K562 (cell line): Measurements from ENCODE around the gene WEE1. TPM values are rescaled to one million over a fixed set of nuclear protein-coding genes. Genes with fewer than 3 reads are reported as not detected.
A peak's percentile ranks its signal among the peaks of the same experiment; 100 is the strongest.

Experiments
- ATAC-seq: fragments of 200-7000 bp; cut with Tn5 transposase; 3 replicates; pipeline ENCODE4 v1.9.1; 2020; ENCODE audit warnings: moderate library complexity
- BruUV-seq: library from RNA; stranded (reverse); fragments of 400-500 nt; replicated peaks from 2 replicates; lab custom pipeline; 2021; lab: Mats Ljungman, UMichigan
- CTCF ChIA-PET: fragments of 300-600 bp; formaldehyde crosslinking; extraction: SDS; loops from one replicate; lab custom pipeline; 2021; ENCODE audit warnings: low intra/inter-chr PET ratio; lab: Yijun Ruan, JAX
- POLR2A ChIA-PET: fragments of 300-600, 350-650 bp; sonication (Branson Sonifier 250); formaldehyde crosslinking; extraction: SDS; loops from one replicate; lab custom pipeline; 2021; ENCODE audit warnings: antibody characterized with exemption, inconsistent platforms; lab: Yijun Ruan, JAX
- DNase-seq, 4 experiments: peaks; one replicate each; pipeline versions ENCODE4 v3.0.0 to v3.0.0-alpha.2; 2011 to 2018; ENCODE audit warnings: low spot score in 3 of 4, mixed read lengths in 3 of 4; ENCODE audit errors: extremely low read depth in 1 of 4
- FAIRE-seq: peaks from 2 replicates; lab custom pipeline; 2011; peaks lifted over from hg19 to GRCh38; lab: Jason Lieb, UNC
- H2AFZ ChIP-seq: 2 replicates; pipeline ENCODE4 v1.6.0; 2011; ENCODE audit warnings: low read depth, low read length, control low read depth, inconsistent platforms
- H3K27ac ChIP-seq: fragments of 200-600 bp; 3 replicates; pipeline ENCODE4 v1.8.0; 2011; ENCODE audit warnings: low read depth, mild to moderate bottlenecking, control low read depth, inconsistent platforms, low read length, moderate library complexity, mixed read lengths; ENCODE audit errors: extremely low read depth
- H3K27me3 ChIP-seq, 2 experiments: fragments of 300-600 bp in 1 of 2; 2 replicates in 1 of 2; 3 replicates in 1 of 2; pipeline versions ENCODE4 v1.6.0 to v1.8.0; 2011; ENCODE audit warnings: inconsistent platforms in 2 of 2, low read length in 2 of 2, mild to moderate bottlenecking in 1 of 2, mixed read lengths in 1 of 2, moderate library complexity in 1 of 2; ENCODE audit not compliant: control insufficient read depth in 2 of 2, insufficient read depth in 2 of 2
- H3K36me3 ChIP-seq: fragments of 300-600 bp; 3 replicates; pipeline ENCODE4 v1.8.0; 2011; ENCODE audit warnings: mild to moderate bottlenecking, low read length, inconsistent platforms; ENCODE audit not compliant: control insufficient read depth, insufficient read depth
- H3K4me1 ChIP-seq, 2 experiments: fragments of 200-600 bp in 1 of 2; replicated peaks in 1 of 2; 2 replicates in 1 of 2; 3 replicates in 1 of 2; pipeline versions ENCODE4 v1.5.1 to v1.8.0; 2011; ENCODE audit warnings: inconsistent platforms in 2 of 2, low read length in 2 of 2, mild to moderate bottlenecking in 1 of 2, mixed read lengths in 1 of 2, moderate library complexity in 1 of 2; ENCODE audit not compliant: control insufficient read depth in 2 of 2, insufficient read depth in 2 of 2
- H3K4me2 ChIP-seq: 2 replicates; pipeline ENCODE4 v1.6.1; 2011; ENCODE audit warnings: low read length, control low read depth, inconsistent platforms, mixed read lengths; ENCODE audit not compliant: insufficient read depth
- H3K4me3 ChIP-seq: fragments of 200-600 bp; sonication (generic), shearing (Covaris generic); 2 replicates; pipeline ENCODE4 v1.5.1; 2016; ENCODE audit warnings: control low read depth, inconsistent platforms
- H3K79me2 ChIP-seq: fragments of 200-600 bp; 3 replicates; pipeline ENCODE4 v1.8.0; 2011; ENCODE audit warnings: low read length, inconsistent platforms; ENCODE audit not compliant: control insufficient read depth, insufficient read depth
- H3K9ac ChIP-seq, 2 experiments: 2 replicates each; pipeline versions ENCODE4 v1.6.0 to v1.6.1; 2011; ENCODE audit warnings: low read depth in 2 of 2, low read length in 2 of 2, control low read depth in 1 of 2, inconsistent platforms in 1 of 2, mild to moderate bottlenecking in 1 of 2, mixed read lengths in 1 of 2; ENCODE audit not compliant: insufficient read depth in 1 of 2
- H3K9me1 ChIP-seq: one replicate; pipeline ENCODE4 v1.6.0; 2011; ENCODE audit warnings: inconsistent platforms, mild to moderate bottlenecking, low read length, moderate library complexity; ENCODE audit not compliant: control insufficient read depth, insufficient read depth
- H3K9me3 ChIP-seq: replicated peaks from 2 replicates; pipeline ENCODE4 v1.5.1; 2011; ENCODE audit warnings: low read depth, low read length, inconsistent platforms; ENCODE audit not compliant: control insufficient read depth, insufficient read depth
- H4K20me1 ChIP-seq: replicated peaks from 2 replicates; pipeline ENCODE4 v1.6.1; 2011; ENCODE audit warnings: low read length, inconsistent platforms, mixed read lengths; ENCODE audit not compliant: control insufficient read depth, insufficient read depth
- C11orf30 ChIP-seq: fragments of 450-650 bp; IDR thresholded peaks from 2 replicates; pipeline ENCODE4 v1.6.1; 2016; ENCODE audit warnings: low read depth, mild to moderate bottlenecking
- CBX5 ChIP-seq: IDR thresholded peaks from 2 replicates; pipeline ENCODE4 v1.6.1; 2014; ENCODE audit warnings: low read depth, borderline replicate concordance
- CHD1 ChIP-seq: fragments of 200-600 bp; sonication (generic); IDR thresholded peaks from one replicate; pipeline ENCODE4 v1.6.1; 2012; ENCODE audit warnings: mild to moderate bottlenecking, moderate library complexity, low read length, inconsistent platforms
- IFI16 ChIP-seq: fragments of 250-450 bp; sonication (Bioruptor Pico); IDR thresholded peaks from 2 replicates; pipeline ENCODE4 v2.1.2; 2022; ENCODE audit warnings: mild to moderate bottlenecking, inconsistent platforms
- JUN ChIP-seq, 2 experiments: sonication (generic) in 1 of 2; formaldehyde crosslinking in 1 of 2; IDR thresholded peaks; 2 replicates each; pipeline versions ENCODE4 v1.6.1 to v1.8.0; 2012 to 2022; ENCODE audit warnings: borderline replicate concordance in 2 of 2, mild to moderate bottlenecking in 2 of 2, improper control_type of control experiment in 1 of 2, low read depth in 1 of 2, low read length in 1 of 2, missing genetic modification reagents in 1 of 2
- KLF16 ChIP-seq: IDR thresholded peaks from 2 replicates; pipeline ENCODE4 v1.6.1; 2016; ENCODE audit warnings: antibody characterized with exemption
- MTA1 ChIP-seq: fragments of 450-650 bp; IDR thresholded peaks from 2 replicates; pipeline ENCODE4 v1.6.1; 2017; ENCODE audit warnings: borderline replicate concordance
- RAD51 ChIP-seq: fragments of 450-650 bp; IDR thresholded peaks from 2 replicates; pipeline ENCODE4 v1.7.1; 2016; ENCODE audit warnings: low read depth, mild to moderate bottlenecking, borderline replicate concordance
- ZNF316 ChIP-seq: fragments of 450-650 bp; IDR thresholded peaks from 2 replicates; pipeline ENCODE4 v1.6.1; 2016
- WGBS: fragments of 100-300 bp; shearing (Covaris generic); methylation state at CpG from one replicate; pipeline ENCODE4 v1.1.6; 2016; ENCODE audit warnings: low coverage, mixed read lengths; ENCODE audit not compliant: insufficient coverage; ENCODE audit errors: missing lambda C conversion rate; 5-methylcytosine and 5-hydroxymethylcytosine counted together
- in situ Hi-C: fragments of 300-500 bp; cut with MboI; formaldehyde crosslinking; loops from 4 replicates; pipeline ENCODE4 v1.15.0; 2018; ENCODE audit warnings: inconsistent platforms, mixed read lengths
- intact Hi-C: fragments of 100-400 bp; cut with micrococcal nuclease; formaldehyde crosslinking; loops from 2 replicates; pipeline ENCODE4 v1.14.2; 2022
- polyA plus RNA-seq, 8 experiments: library from polyadenylated mRNA; depleted of rRNA in 4 of 8; stranded (reverse) in 5 of 8; unstranded in 3 of 8; fragments of >200 nt; fragmentation: Nextera tagmentation in 2 of 8; fragmentation: Illumina TruSeq in 1 of 8; extraction: Ambion mirVana in 2 of 8; extraction: Trizol in 1 of 8; gene quantifications; 2 replicates each; pipeline versions ENCODE4 v1.2.1 to v1.2.3, GENCODE V29; 2011 to 2014; ENCODE audit warnings: inconsistent platforms in 1 of 8, missing spikeins in 1 of 8
- total RNA-seq, 7 experiments: library from RNA; depleted of rRNA in 6 of 7; stranded (reverse); fragments of >200 nt in 6 of 7; fragmentation: Illumina TruSeq in 2 of 7; extraction: Trizol in 2 of 7; gene quantifications; 2 replicates each; pipeline versions ENCODE4 v1.2.1 to v1.2.3, GENCODE V29; 2011 to 2021; ENCODE audit warnings: low replicate concordance in 1 of 7
- TF ChIP-seq, protein P1 (sequence below): sonication (generic); IDR thresholded peaks from 2 replicates; pipeline ENCODE4 v1.6.1; 2016
- TF ChIP-seq, protein P2 (sequence below): fragments of 450-650 bp; formaldehyde crosslinking; IDR thresholded peaks from 2 replicates; pipeline ENCODE4 v1.4.0; 2022; ENCODE audit warnings: mild to moderate bottlenecking, moderate library complexity
- TF ChIP-seq, protein P3 (sequence below): sonication (generic); formaldehyde crosslinking; IDR thresholded peaks from 2 replicates; pipeline ENCODE4 v1.8.0; 2022; ENCODE audit warnings: missing genetic modification reagents, mild to moderate bottlenecking, borderline replicate concordance

WEE1 gene
- total and polyA plus RNA-seq, 9 of the 15 experiments (the other 6 are each of a cell fraction or from before 2014, with no cell fraction given), result 21.9 to 99.0 (median 67.4) TPM

DNA sequence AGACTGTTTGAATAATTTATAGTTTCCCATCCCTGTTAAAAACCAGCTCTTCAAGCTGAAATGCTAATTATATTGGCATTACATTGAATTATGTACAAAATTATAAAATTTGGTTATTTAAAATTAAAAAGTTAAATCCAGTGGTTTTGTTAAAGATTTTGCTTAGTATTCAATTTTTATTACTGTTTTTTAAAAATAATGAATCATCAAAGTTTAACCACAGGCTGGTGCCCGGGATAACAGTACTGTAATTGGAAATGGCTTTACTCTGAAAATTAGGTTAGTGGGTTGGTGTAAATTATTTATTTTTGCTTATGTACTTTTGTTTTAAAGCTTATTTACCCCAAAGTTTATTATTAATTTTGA, 45.4 kb upstream of the WEE1 start:
- POLR2A ChIA-PET, result interaction anchor here (0.6 to 3.5 kb wide), 5 partner anchors 10 to 387 kb away, joined by 3 to 18 read pairs (median 5); no protein-coding TSS in a partner anchor
- ATAC-seq (no peak), DNase-seq (no peak), FAIRE-seq (no peak)
- no peak overlapping the region for H3K9ac ChIP-seq
- TF ChIP-seq IFI16 (CRISPR knock-in tag), result no peak
- peak; percentile 77 for TF ChIP-seq ZNF316
- TF ChIP-seq CHD1, result no peak
- TF ChIP-seq, protein P1, sequence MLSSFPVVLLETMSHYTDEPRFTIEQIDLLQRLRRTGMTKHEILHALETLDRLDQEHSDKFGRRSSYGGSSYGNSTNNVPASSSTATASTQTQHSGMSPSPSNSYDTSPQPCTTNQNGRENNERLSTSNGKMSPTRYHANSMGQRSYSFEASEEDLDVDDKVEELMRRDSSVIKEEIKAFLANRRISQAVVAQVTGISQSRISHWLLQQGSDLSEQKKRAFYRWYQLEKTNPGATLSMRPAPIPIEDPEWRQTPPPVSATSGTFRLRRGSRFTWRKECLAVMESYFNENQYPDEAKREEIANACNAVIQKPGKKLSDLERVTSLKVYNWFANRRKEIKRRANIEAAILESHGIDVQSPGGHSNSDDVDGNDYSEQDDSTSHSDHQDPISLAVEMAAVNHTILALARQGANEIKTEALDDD, result no peak
- TF ChIP-seq CBX5, result no peak
- TF ChIP-seq, protein P2, sequence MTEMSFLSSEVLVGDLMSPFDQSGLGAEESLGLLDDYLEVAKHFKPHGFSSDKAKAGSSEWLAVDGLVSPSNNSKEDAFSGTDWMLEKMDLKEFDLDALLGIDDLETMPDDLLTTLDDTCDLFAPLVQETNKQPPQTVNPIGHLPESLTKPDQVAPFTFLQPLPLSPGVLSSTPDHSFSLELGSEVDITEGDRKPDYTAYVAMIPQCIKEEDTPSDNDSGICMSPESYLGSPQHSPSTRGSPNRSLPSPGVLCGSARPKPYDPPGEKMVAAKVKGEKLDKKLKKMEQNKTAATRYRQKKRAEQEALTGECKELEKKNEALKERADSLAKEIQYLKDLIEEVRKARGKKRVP, result no peak
- TF ChIP-seq MTA1, result no peak
- TF ChIP-seq, protein P3, sequence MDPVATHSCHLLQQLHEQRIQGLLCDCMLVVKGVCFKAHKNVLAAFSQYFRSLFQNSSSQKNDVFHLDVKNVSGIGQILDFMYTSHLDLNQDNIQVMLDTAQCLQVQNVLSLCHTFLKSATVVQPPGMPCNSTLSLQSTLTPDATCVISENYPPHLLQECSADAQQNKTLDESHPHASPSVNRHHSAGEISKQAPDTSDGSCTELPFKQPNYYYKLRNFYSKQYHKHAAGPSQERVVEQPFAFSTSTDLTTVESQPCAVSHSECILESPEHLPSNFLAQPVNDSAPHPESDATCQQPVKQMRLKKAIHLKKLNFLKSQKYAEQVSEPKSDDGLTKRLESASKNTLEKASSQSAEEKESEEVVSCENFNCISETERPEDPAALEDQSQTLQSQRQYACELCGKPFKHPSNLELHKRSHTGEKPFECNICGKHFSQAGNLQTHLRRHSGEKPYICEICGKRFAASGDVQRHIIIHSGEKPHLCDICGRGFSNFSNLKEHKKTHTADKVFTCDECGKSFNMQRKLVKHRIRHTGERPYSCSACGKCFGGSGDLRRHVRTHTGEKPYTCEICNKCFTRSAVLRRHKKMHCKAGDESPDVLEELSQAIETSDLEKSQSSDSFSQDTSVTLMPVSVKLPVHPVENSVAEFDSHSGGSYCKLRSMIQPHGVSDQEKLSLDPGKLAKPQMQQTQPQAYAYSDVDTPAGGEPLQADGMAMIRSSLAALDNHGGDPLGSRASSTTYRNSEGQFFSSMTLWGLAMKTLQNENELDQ (CRISPR knock-in tag), result no peak
- TF ChIP-seq KLF16, result no peak
- no peak for TF ChIP-seq JUN (IDR thresholded peaks at IDR 0.05; ENCODE audit: borderline replicate concordance, low read depth, low read length)
- TF ChIP-seq JUN (CRISPR knock-in tag; IDR thresholded peaks at IDR 0.05; ENCODE audit: borderline replicate concordance), result no peak
- peak; percentile 57; the same call in 1 of the 2 replicates for TF ChIP-seq C11orf30
- no peak for TF ChIP-seq RAD51
- H3K9me3 ChIP-seq, result no peaks in the 10 kb centered on the region
- no peak overlapping the region for H3K4me3 ChIP-seq
- CTCF ChIA-PET, result no interaction called here
- no peaks in the 10 kb centered on the region for H3K27me3 ChIP-seq
- in situ Hi-C loops (no loop called here), intact Hi-C loops (no loop called here)
- no TSS peak for BruUV-seq
- 100% methylated on average over 1 of the region's 1 CpG for WGBS
- no peak overlapping the region for H3K27ac ChIP-seq
- H3K4me1 ChIP-seq, result peaks cover 21 to 23% of the 10 kb centered on the region in 2 experiments; a peak in 4 of 5 replicates
- peaks cover 21% of the 10 kb centered on the region; the same call in 2 of the 3 replicates for H3K36me3 ChIP-seq
- no peak overlapping the region for H2AFZ ChIP-seq
- H3K9me1 ChIP-seq, result no peaks in the 10 kb centered on the region
- H3K4me2 ChIP-seq, result no peak overlapping the region
- no peaks in the 10 kb centered on the region for H4K20me1 ChIP-seq
- no peaks in the 10 kb centered on the region for H3K79me2 ChIP-seq
